Right ventricle myocardium inferior (tissue), 1 donor: ENCODE results near the gene CTSK. TPM values are rescaled to one million over a fixed set of nuclear protein-coding genes. Genes with fewer than 3 reads are reported as not detected.
A peak's percentile ranks its signal among the peaks of the same experiment; 100 is the strongest.
"Not testable (repeated sequence)": the region's sequence is repeated elsewhere in the genome, so short reads cannot be mapped to it uniquely, and the experiment has no call there.

Experiments used
- ATAC-seq: fragments of 200-7000 bp; cut with Tn5 transposase; one replicate; pipeline ENCODE4 v1.9.1; 2020; ENCODE audit warnings: mild to moderate bottlenecking, moderate library complexity
- DNase-seq: peaks from one replicate; pipeline ENCODE4 v3.0.0; 2021; ENCODE audit errors: missing footprints
- intact Hi-C: fragments of 100-400 bp; cut with DNase I; formaldehyde crosslinking; loops from one replicate; pipeline ENCODE4 v1.11.0; 2022
- total RNA-seq: library from RNA; stranded (reverse); fragmentation: NEBNext Ultra II Directional; extraction: Animal tissue kit (Norgen Biotek cat#: 25700); gene quantifications from one replicate; pipeline ENCODE4 v1.2.1, GENCODE V29; 2021
- donor health status: DM: no; HTN: yes; CAD: no; lungs with severe emphysema.

The CTSK gene
- total RNA-seq, 1 donor from 2014 or later, result 6.2 TPM

- DNase-seq, intact Hi-C loops, ATAC-seq: not testable (repeated sequence)
Measured at GRCh38 chr1:150765977-150766301, 42.1 kb downstream of the CTSK start.

- DNase-seq, result no peak
- intact Hi-C loops, result no loop called here
- peak; percentile 50 for ATAC-seq
Measured at GRCh38 chr1:150765296-150765976, 42.6 kb downstream of the CTSK start, which contains the start of gene CTSS. Gene CTSS, minus strand, starts transcription at chr1:150765778. Its CDS starts 1,015 bp downstream, at chr1:150764763.

- ATAC-seq, result no peak
- intact Hi-C loops, result no loop called here
- no peak for DNase-seq
Measured at GRCh38 chr1:150764617-150765101, 43.4 kb downstream of the CTSK start.

GRCh38 chr1:150763018-150763417 lies 45.0 kb downstream of the CTSK start:
- no peak for DNase-seq
- intact Hi-C loops, result no loop called here
- no peak for ATAC-seq

- ATAC-seq (no peak), DNase-seq (no peak)
- intact Hi-C loops, result no loop called here
Measured at GRCh38 chr1:150762552-150762951, 45.5 kb downstream of the CTSK start.

- intact Hi-C loops, result no loop called here
- no peak for ATAC-seq
- no peak for DNase-seq
Measured at GRCh38 chr1:150761801-150762200, 46.3 kb downstream of the CTSK start.

- ATAC-seq, result no peak
- intact Hi-C loops, result no loop called here
- DNase-seq, result no peak
Measured at GRCh38 chr1:150760013-150760412, 48.0 kb downstream of the CTSK start.

GRCh38 chr1:150753416-150753815 lies 54.6 kb downstream of the CTSK start:
- intact Hi-C loops, result no loop called here
- DNase-seq (no peak), ATAC-seq (no peak)

GRCh38 chr1:150751443-150751842 lies 56.6 kb downstream of the CTSK start:
- no peak for ATAC-seq
- DNase-seq, result no peak
- intact Hi-C loops, result no loop called here

- intact Hi-C loops, result no loop called here
- DNase-seq (no peak), ATAC-seq (no peak)
Measured at GRCh38 chr1:150749720-150750311, 58.2 kb downstream of the CTSK start.

- DNase-seq (no peak), ATAC-seq (no peak)
- intact Hi-C loops, result no loop called here
Measured at GRCh38 chr1:150748878-150749719, 59.0 kb downstream of the CTSK start.

Other genes starting within 250 kb of the CTSK start
- gene MCL1, start 228.7 kb downstream of the CTSK start, total RNA-seq, result 99.7 TPM
- gene ENSA, start 178.6 kb downstream of the CTSK start, total RNA-seq, result 131 TPM
- gene GOLPH3L, start 111.1 kb downstream of the CTSK start, total RNA-seq, result 16.5 TPM
- gene HORMAD1, start 87.4 kb downstream of the CTSK start, total RNA-seq, result not detected
- gene CTSS, start 42.5 kb downstream of the CTSK start, total RNA-seq, result 38.4 TPM
- 28.9 TPM for gene ARNT, start 68.3 kb upstream of the CTSK start, total RNA-seq
- not detected for gene CTXND2, start 78.9 kb upstream of the CTSK start, total RNA-seq
- gene SETDB1, start 118.1 kb upstream of the CTSK start, total RNA-seq, result 16.2 TPM
- 92.6 TPM for gene CERS2, start 166.6 kb upstream of the CTSK start, total RNA-seq
- not detected for gene ANXA9, start 174.0 kb upstream of the CTSK start, total RNA-seq
- gene MINDY1, start 198.6 kb upstream of the CTSK start, total RNA-seq, result 38.5 TPM
- gene PRUNE1, start 200.2 kb upstream of the CTSK start, total RNA-seq, result 42.1 TPM
- gene BNIPL, start 228.3 kb upstream of the CTSK start, total RNA-seq, result 0.30 TPM
- gene C1orf56, start 239.5 kb upstream of the CTSK start, total RNA-seq, result 6.6 TPM